GM19099 (cell line): Measurements from ENCODE around the gene IQSEC3.

Experiments used
- POLR2A ChIP-seq: IDR thresholded peaks from 3 replicates; pipeline ENCODE4 v1.6.1; 2011; ENCODE audit warnings: low read depth; ENCODE audit not compliant: insufficient read length; ENCODE audit errors: extremely low read depth

Gene IQSEC3

GRCh38 chr12:191541-191940 is 125.0 kb downstream of the IQSEC3 start:
- TF ChIP-seq POLR2A: no peak

- TF ChIP-seq POLR2A: no peak
Measured at GRCh38 chr12:193261-193660, 126.7 kb downstream of the IQSEC3 start.

- no peak for TF ChIP-seq POLR2A
Measured at GRCh38 chr12:194276-194675, 127.7 kb downstream of the IQSEC3 start.

GRCh38 chr12:195156-195555 is 128.6 kb downstream of the IQSEC3 start:
- no peak for TF ChIP-seq POLR2A

- no peak for TF ChIP-seq POLR2A
Measured at GRCh38 chr12:195951-196350, 129.4 kb downstream of the IQSEC3 start.

GRCh38 chr12:196436-196835 is 129.9 kb downstream of the IQSEC3 start:
- TF ChIP-seq POLR2A: no peak

GRCh38 chr12:197347-197746 is 130.8 kb downstream of the IQSEC3 start:
- TF ChIP-seq POLR2A: no peak

GRCh38 chr12:197911-198695 is 131.5 kb downstream of the IQSEC3 start:
- no peak for TF ChIP-seq POLR2A

GRCh38 chr12:198705-199104 is 132.1 kb downstream of the IQSEC3 start:
- no peak for TF ChIP-seq POLR2A

GRCh38 chr12:201361-201760 is 134.8 kb downstream of the IQSEC3 start:
- TF ChIP-seq POLR2A: no peak

- no peak for TF ChIP-seq POLR2A
Measured at GRCh38 chr12:202081-202731, 135.6 kb downstream of the IQSEC3 start.

- no peak for TF ChIP-seq POLR2A
Measured at GRCh38 chr12:203074-203461, 136.5 kb downstream of the IQSEC3 start.

- TF ChIP-seq POLR2A: no peak
Measured at GRCh38 chr12:203462-204260, 137.1 kb downstream of the IQSEC3 start.

GRCh38 chr12:204261-204678 is 137.7 kb downstream of the IQSEC3 start:
- no peak for TF ChIP-seq POLR2A

GRCh38 chr12:205026-205425 is 138.5 kb downstream of the IQSEC3 start:
- TF ChIP-seq POLR2A: no peak

GRCh38 chr12:206746-207440 is 140.3 kb downstream of the IQSEC3 start:
- TF ChIP-seq POLR2A: no peak

GRCh38 chr12:207804-208203 is 141.2 kb downstream of the IQSEC3 start:
- TF ChIP-seq POLR2A: no peak
